ENCODE results near the gene NSG1. TPM values are rescaled to one million over a fixed set of nuclear protein-coding genes. Genes with fewer than 3 reads are reported as not detected.

Gene NSG1
- total RNA-seq, 1 experiment from 2014 or later = not detected

DNA sequence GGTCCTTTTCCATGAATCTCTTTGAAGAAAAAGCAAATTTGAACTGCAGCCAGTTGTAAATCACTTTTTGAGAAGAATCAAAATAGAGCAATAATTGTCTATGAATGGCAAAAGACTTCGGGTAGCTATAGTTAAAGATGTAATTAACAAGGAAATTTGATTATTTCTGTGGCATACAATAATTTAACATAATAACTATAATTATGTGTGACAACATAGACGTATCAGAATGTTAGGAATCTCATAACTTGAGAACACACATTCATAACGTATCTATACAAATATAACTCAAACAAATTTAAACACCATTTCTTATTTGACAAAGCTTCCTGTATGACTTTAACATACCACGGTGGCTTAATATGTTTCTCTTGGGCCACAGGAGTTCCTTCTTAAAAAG is 36.0 kb upstream of the NSG1 start:
- CTCF ChIA-PET = interaction anchor here (0.6 kb wide), 1 partner anchor 34 kb away, joined by 4 read pairs; no protein-coding TSS in a partner anchor
- no peak overlapping the region for H3K4me3 Mint-ChIP-seq (ENCODE audit: low read depth, unreplicated experiment)

DNA sequence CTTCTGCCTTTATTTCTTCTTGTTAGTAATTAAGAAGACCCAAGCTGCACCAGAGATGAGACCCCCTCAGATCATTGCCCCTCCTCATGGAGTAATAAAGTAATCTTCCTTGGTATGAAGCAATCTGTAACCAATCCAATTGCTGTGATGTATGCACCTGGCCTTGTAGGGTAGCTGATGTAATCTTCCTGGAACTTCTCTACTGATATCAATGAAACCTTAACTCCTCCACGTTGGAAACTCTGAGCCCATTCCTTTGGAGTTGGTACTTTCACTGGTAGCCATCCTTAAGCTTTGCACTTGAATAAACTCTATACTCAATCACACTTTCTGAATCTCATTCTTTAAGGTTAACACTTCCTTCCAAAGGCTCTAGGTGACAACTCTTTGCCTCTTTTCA is 31.6 kb upstream of the NSG1 start:
- no TSS peak for BruUV-seq (replicated peaks)
- H3K4me3 Mint-ChIP-seq (ENCODE audit: low read depth, unreplicated experiment) = no peak overlapping the region
- no peaks in the 10 kb centered on the region for H3K9me3 Mint-ChIP-seq (ENCODE audit: low read depth, unreplicated experiment)
- CTCF ChIA-PET = no interaction called here
- TF ChIP-seq, protein P1, sequence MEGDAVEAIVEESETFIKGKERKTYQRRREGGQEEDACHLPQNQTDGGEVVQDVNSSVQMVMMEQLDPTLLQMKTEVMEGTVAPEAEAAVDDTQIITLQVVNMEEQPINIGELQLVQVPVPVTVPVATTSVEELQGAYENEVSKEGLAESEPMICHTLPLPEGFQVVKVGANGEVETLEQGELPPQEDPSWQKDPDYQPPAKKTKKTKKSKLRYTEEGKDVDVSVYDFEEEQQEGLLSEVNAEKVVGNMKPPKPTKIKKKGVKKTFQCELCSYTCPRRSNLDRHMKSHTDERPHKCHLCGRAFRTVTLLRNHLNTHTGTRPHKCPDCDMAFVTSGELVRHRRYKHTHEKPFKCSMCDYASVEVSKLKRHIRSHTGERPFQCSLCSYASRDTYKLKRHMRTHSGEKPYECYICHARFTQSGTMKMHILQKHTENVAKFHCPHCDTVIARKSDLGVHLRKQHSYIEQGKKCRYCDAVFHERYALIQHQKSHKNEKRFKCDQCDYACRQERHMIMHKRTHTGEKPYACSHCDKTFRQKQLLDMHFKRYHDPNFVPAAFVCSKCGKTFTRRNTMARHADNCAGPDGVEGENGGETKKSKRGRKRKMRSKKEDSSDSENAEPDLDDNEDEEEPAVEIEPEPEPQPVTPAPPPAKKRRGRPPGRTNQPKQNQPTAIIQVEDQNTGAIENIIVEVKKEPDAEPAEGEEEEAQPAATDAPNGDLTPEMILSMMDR (IDR thresholded peaks at IDR 0.05; ENCODE audit: unreplicated experiment) = no peak
- no peak for DNase-seq
- H3K27ac Mint-ChIP-seq (ENCODE audit: unreplicated experiment) = no peak overlapping the region
- no peaks in the 10 kb centered on the region for H3K4me1 Mint-ChIP-seq (ENCODE audit: low read depth, unreplicated experiment)
- no peaks in the 10 kb centered on the region for H3K36me3 Mint-ChIP-seq (ENCODE audit: insufficient read depth, unreplicated experiment)
- H3K27me3 Mint-ChIP-seq (ENCODE audit: unreplicated experiment) = peaks cover 55% of the 10 kb centered on the region
- intact Hi-C loops (cut with micrococcal nuclease; ENCODE audit: unreplicated experiment) = no loop called here

More for the DNA sequence above, 36.0 kb upstream of the NSG1 start:
- intact Hi-C loops (cut with micrococcal nuclease; ENCODE audit: unreplicated experiment) = no loop called here
- H3K27me3 Mint-ChIP-seq (ENCODE audit: unreplicated experiment) = peaks cover 27% of the 10 kb centered on the region
- no peak for DNase-seq
- H3K36me3 Mint-ChIP-seq (ENCODE audit: insufficient read depth, unreplicated experiment) = no peaks in the 10 kb centered on the region
- TF ChIP-seq, protein P1 (IDR thresholded peaks at IDR 0.05; ENCODE audit: unreplicated experiment) = no peak
- no peaks in the 10 kb centered on the region for H3K9me3 Mint-ChIP-seq (ENCODE audit: low read depth, unreplicated experiment)
- BruUV-seq (replicated peaks) = no TSS peak
- no peaks in the 10 kb centered on the region for H3K4me1 Mint-ChIP-seq (ENCODE audit: low read depth, unreplicated experiment)
- H3K27ac Mint-ChIP-seq (ENCODE audit: unreplicated experiment) = no peak overlapping the region

DNA sequence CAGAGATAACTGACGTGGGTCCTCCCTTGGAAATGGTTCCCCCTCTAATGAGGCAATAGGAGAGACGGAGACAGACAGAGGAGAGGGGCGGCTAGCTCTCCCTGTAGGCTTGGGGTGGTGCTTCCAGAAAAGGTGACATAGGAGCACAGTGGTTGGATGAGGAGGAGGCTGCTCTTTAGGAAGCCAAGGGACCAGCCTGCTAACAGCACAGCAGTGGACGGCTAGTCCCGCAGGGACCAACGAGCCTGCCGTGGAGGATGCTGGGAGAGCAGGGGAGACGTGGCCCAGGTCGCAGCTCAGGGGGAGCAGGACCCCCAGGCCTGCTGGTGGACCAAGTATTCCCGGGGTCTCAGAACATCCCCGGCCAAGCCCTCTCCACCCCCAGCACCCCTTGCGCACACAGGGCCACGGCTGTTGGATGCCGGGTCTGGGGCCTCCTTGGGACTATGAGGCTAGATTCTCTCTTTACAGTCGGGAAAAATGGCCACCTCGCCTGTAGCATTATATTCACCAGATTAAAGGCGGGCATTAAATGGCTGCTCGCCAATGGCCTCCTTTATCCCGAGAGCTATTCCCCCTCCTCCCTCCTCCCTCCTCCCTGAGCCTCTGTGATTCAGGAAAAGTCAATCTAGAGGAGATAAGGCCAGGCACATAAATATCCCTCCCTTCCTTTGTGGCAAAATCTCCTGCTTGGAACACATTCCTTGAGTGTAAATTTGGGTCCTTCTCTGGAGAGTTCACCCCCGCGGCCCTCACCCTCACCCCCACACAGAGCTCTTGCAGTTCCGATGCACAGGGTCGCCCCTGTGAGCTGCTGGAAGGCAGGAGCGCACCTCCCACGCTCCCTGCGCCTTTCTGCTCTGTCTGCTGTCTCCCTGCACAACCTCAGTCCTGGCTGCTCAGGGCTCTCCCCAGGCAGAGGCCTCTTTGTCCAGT is 30.5 kb upstream of the NSG1 start:
- Mint-ChIP-seq H3K4me3 (ENCODE audit: low read depth, unreplicated experiment) (no peak overlapping the region), H3K4me1 (ENCODE audit: low read depth, unreplicated experiment) (no peaks in the 10 kb centered on the region), H3K27ac (ENCODE audit: unreplicated experiment) (no peak overlapping the region), H3K36me3 (ENCODE audit: insufficient read depth, unreplicated experiment) (no peaks in the 10 kb centered on the region), H3K9me3 (ENCODE audit: low read depth, unreplicated experiment) (no peaks in the 10 kb centered on the region), H3K27me3 (ENCODE audit: unreplicated experiment) (peaks cover 55% of the 10 kb centered on the region)
- BruUV-seq (replicated peaks) = no TSS peak
- DNase-seq = no peak
- CTCF ChIA-PET = no interaction called here
- TF ChIP-seq, protein P1 (IDR thresholded peaks at IDR 0.05; ENCODE audit: unreplicated experiment) = no peak
- intact Hi-C loops (cut with micrococcal nuclease; ENCODE audit: unreplicated experiment) = no loop called here

DNA sequence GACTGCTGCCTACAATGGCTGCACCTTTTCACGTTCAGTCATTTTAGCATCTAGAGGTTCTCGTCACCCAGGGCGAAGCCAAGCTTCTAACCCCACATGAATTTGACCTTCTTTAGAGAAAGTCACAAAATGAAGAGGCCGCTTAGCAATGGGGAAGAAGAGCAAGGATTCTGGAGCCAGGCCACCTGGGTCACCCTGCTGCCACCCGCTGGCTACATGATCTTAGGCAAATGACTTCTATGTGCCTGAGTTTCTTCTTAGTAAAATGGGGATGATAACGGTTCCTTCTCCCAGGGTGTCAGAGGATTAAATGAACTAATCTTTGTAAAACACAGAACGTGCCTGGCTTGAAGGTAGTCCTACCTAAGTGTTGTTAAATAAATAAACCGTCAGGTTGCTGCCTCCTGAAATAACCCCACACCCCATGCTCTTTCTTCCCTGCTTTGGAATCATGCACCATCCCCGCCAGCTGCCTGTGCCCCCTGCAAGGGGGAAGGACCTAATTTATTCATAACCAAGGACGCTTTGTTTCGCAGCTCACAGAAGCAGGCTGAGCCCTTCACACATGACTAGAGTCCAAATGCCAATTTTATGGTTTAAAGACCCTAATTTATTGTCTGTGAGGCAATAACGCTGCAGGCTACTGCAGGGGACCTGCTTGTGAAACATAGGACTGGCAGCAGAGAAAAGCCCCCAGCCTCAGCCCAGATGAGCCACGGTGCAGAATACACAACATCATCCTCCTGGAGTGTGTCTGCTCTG is 28.6 kb upstream of the NSG1 start:
- BruUV-seq (replicated peaks) = no TSS peak
- CTCF ChIA-PET = no interaction called here
- Mint-ChIP-seq H3K36me3 (ENCODE audit: insufficient read depth, unreplicated experiment) (no peaks in the 10 kb centered on the region), H3K9me3 (ENCODE audit: low read depth, unreplicated experiment) (no peaks in the 10 kb centered on the region), H3K4me3 (ENCODE audit: low read depth, unreplicated experiment) (no peak overlapping the region), H3K27me3 (ENCODE audit: unreplicated experiment) (peaks cover 48% of the 10 kb centered on the region), H3K27ac (ENCODE audit: unreplicated experiment) (no peak overlapping the region), H3K4me1 (ENCODE audit: low read depth, unreplicated experiment) (no peaks in the 10 kb centered on the region)
- DNase-seq = no peak
- intact Hi-C loops (cut with micrococcal nuclease; ENCODE audit: unreplicated experiment) = no loop called here
- TF ChIP-seq, protein P1 (IDR thresholded peaks at IDR 0.05; ENCODE audit: unreplicated experiment) = no peak
